Prostate gland (tissue), 2 donors: Measurements from ENCODE around the gene AURKB. TPM values are rescaled to one million over a fixed set of nuclear protein-coding genes. Genes with fewer than 3 reads are reported as not detected.
"Not testable (repeated sequence)": the region's sequence is repeated elsewhere in the genome, so short reads cannot be mapped to it uniquely, and the experiment has no call there.

Source experiments
- DNase-seq: peaks from one replicate; pipeline ENCODE4 v3.0.0-alpha.2; 2019; ENCODE audit warnings: low spot score
- H3K27ac ChIP-seq, 2 donors: fragments of 200-600 bp; sonication (generic); 2 replicates each; pipeline ENCODE4 v1.5.1; 2017 to 2019
- H3K27me3 ChIP-seq: fragments of 200-600 bp; sonication (generic); replicated peaks from 2 replicates; pipeline ENCODE4 v1.5.1; 2019; ENCODE audit not compliant: insufficient read depth
- H3K36me3 ChIP-seq, 2 donors: fragments of 200-600 bp; sonication (generic); 1 replicate in 1 of 2; 2 replicates in 1 of 2; pipeline versions ENCODE4 v1.5.1 to v1.8.1; 2017 to 2019
- H3K4me1 ChIP-seq: fragments of 200-600 bp; sonication (generic); replicated peaks from 2 replicates; pipeline ENCODE4 v1.5.1; 2019
- H3K4me3 ChIP-seq, 2 donors: fragments of 200-600 bp; sonication (generic); 2 replicates each; pipeline ENCODE4 v1.5.1; 2017 to 2019
- H3K9me3 ChIP-seq: fragments of 200-600 bp; sonication (generic); 2 replicates; pipeline ENCODE4 v1.5.1; 2017
- POLR2A ChIP-seq: fragments of 450-650 bp; IDR thresholded peaks from one replicate; pipeline ENCODE4 v1.6.1; 2016; ENCODE audit warnings: antibody characterized with exemption, mild to moderate bottlenecking
- POLR2AphosphoS5 ChIP-seq: sonication (generic); formaldehyde crosslinking; IDR thresholded peaks from one replicate; pipeline ENCODE4 v1.6.1; 2017; ENCODE audit warnings: antibody characterized with exemption
- WGBS: methylation state at CpG from one replicate; pipeline ENCODE4 v1.1.5; 2018; 5-methylcytosine and 5-hydroxymethylcytosine counted together
- intact Hi-C: fragments of 100-400 bp; cut with DNase I; formaldehyde crosslinking; loops from one replicate; pipeline ENCODE4 v1.14.2; 2022
- total RNA-seq, 2 donors: library from RNA; depleted of rRNA; stranded (reverse); fragments of >200 nt; gene quantifications; one replicate each; pipeline ENCODE4 v1.1.0, GENCODE V29; 2016
- TF ChIP-seq, protein P1 (sequence below), 4 experiments: fragments of 200-600 bp in 2 of 4; fragments of 450-650 bp in 2 of 4; sonication (generic) in 2 of 4; IDR thresholded peaks; 1 replicate in 3 of 4; 2 replicates in 1 of 4; pipeline ENCODE4 v1.5.1; 2016 to 2019; ENCODE audit warnings: antibody characterized with exemption in 4 of 4, mild to moderate bottlenecking in 2 of 4, moderate library complexity in 2 of 4

AURKB gene
- total RNA-seq, 2 donors from 2014 or later, result 2.1 to 6.6 TPM

- no peaks in the 10 kb centered on the region for H3K27me3 ChIP-seq
- H3K4me1 ChIP-seq, result no peaks in the 10 kb centered on the region
- no peaks in the 10 kb centered on the region for H3K9me3 ChIP-seq
- DNase-seq, result no peak
- 92% methylated on average over 11 of the region's 11 CpGs for WGBS
- intact Hi-C loops, result no loop called here
- TF ChIP-seq POLR2AphosphoS5 (no peak), POLR2A (no peak)
- TF ChIP-seq, protein P1, sequence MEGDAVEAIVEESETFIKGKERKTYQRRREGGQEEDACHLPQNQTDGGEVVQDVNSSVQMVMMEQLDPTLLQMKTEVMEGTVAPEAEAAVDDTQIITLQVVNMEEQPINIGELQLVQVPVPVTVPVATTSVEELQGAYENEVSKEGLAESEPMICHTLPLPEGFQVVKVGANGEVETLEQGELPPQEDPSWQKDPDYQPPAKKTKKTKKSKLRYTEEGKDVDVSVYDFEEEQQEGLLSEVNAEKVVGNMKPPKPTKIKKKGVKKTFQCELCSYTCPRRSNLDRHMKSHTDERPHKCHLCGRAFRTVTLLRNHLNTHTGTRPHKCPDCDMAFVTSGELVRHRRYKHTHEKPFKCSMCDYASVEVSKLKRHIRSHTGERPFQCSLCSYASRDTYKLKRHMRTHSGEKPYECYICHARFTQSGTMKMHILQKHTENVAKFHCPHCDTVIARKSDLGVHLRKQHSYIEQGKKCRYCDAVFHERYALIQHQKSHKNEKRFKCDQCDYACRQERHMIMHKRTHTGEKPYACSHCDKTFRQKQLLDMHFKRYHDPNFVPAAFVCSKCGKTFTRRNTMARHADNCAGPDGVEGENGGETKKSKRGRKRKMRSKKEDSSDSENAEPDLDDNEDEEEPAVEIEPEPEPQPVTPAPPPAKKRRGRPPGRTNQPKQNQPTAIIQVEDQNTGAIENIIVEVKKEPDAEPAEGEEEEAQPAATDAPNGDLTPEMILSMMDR (IDR thresholded peaks at IDR 0.05), result no peak
- H3K27ac ChIP-seq, result no peak overlapping the region
- H3K36me3 ChIP-seq, result no peaks in the 10 kb centered on the region
- no peak overlapping the region for H3K4me3 ChIP-seq
Observed at GRCh38 chr17:8254881-8255280, 44.5 kb upstream of the AURKB start.

GRCh38 chr17:8253801-8254200 lies 43.4 kb upstream of the AURKB start:
- Histone ChIP-seq H3K4me3 (no peak overlapping the region), H3K4me1 (no peaks in the 10 kb centered on the region), H3K27me3 (no peaks in the 10 kb centered on the region), H3K36me3 (no peaks in the 10 kb centered on the region), H3K27ac (no peak overlapping the region), H3K9me3 (no peaks in the 10 kb centered on the region)
- 43% methylated on average over 8 of the region's 8 CpGs for WGBS
- peak; percentile 42 for DNase-seq
- intact Hi-C loops, result no loop called here
- TF ChIP-seq POLR2AphosphoS5, result peak; percentile 28
- TF ChIP-seq POLR2A, result no peak
- TF ChIP-seq, protein P1 (IDR thresholded peaks at IDR 0.05), result peak in 3 of 4 experiments; percentile 33 to 36 (median 33)

- WGBS, result 91% methylated on average over 2 of the region's 2 CpGs
- H3K9me3 ChIP-seq, H3K36me3 ChIP-seq, H3K27me3 ChIP-seq, H3K4me3 ChIP-seq, DNase-seq, H3K4me1 ChIP-seq, intact Hi-C loops, H3K27ac ChIP-seq: not testable (repeated sequence)
Observed at GRCh38 chr17:8251411-8251810, 41.0 kb upstream of the AURKB start.

DNA sequence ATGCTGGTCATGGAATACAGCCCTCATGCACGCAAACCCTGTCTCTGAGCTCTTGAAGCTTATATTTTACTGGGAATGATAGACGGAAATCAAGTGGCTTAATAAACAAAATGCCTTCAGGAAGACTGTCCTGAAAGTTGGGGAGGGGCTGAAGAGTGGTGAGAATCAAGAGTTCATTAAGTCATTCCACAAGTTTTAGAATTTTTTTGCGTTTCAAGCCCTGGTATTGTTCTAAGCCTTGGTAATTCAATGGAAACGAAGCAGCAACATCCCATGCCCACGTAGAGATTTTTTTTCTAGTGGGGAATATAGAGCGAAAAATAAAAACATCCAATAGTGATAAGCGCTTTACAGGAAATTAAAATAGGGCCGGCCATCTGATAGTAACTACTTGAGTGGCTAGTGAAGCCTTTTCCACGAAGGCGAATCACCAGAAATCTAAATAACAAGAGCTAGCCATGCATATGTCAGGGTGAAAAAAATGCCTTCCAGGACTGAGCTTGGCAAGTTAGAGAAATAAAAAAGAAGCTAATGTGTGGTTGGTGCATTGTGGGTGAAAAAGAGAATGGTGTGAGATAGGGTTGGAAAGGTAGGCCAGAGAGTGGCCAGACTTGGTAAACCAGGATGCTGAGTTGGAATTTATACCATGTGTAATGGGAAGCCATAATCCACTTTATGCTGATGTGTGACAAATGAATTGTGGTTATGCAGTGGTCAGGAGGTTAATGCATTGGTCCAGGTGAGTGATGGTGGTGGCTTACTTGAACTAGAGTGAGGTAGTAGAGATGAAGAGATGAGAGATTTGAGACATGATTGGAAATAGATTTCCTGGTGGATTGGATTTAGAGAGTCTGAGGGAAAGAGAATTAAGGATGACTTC lies 39.5 kb upstream of the AURKB start:
- Histone ChIP-seq H3K4me3 (peak overlapping the region; percentile 59 to 62), H3K9me3 (no peaks in the 10 kb centered on the region), H3K27ac (peak overlapping the region; percentile 98 to 99), H3K36me3 (no peaks in the 10 kb centered on the region), H3K27me3 (no peaks in the 10 kb centered on the region), H3K4me1 (no peaks in the 10 kb centered on the region)
- TF ChIP-seq POLR2AphosphoS5 (no peak), POLR2A (no peak)
- TF ChIP-seq, protein P1 (IDR thresholded peaks at IDR 0.05), result no peak
- intact Hi-C loops, result loop anchor here (2.0 to 5.0 kb wide), 2 partner anchors 23 to 37 kb away; partner anchors contain the start of gene RANGRF
- no peak for DNase-seq
- WGBS, result 11% methylated on average over 10 of the region's 10 CpGs

DNA sequence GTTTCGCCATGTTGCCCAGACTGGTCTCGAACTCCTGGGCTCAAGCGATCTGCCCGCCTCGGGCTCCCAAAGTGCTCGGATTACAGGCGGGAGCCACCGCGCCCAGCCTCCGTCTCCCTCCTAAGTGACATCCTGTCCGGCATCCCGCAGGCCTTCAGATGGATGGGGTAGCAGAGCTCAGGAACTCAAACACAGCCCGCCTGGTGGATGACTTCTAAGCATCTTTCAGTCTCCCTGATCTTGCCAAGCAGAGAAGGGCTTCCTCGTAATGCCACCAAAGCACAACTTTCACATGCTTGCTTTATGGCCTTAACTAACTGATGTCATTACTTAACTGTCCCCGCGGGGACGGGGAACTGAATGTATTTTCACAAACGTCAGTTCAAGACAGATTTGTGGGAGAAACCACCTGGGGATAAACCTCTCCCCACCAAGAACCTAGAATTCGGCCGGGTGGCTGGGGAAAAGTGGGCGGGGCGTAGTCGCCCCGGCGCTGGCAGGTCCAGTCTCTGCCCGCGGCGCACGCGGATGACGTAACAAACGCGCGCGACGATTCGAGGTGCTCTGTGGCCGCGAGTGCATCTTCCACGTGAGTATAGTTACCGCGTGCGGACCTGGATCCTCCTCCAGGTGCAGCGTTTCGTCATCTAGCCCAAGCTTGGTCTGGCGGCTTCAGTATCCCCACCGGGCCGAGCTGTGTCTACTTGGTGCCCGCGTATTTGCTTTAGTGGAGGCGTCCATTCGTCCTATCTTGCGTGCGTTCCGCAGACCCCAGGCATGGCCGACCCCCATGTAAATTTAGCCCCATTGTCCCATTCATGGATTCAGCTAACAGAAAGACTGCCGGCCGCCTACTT lies 38.6 kb upstream of the AURKB start, which contains the start of gene PFAS:
TSS of gene PFAS (plus strand) at position 539 of the 857 bp plus-strand sequence. CDS start 4,649 bp downstream, outside the sequence.
- Histone ChIP-seq H3K4me3 (peak within 1 kb of the TSS; percentile 59 to 62), H3K9me3 (no peaks in the 10 kb centered on the region), H3K4me1 (no peaks in the 10 kb centered on the region), H3K36me3 (no peaks in the 10 kb centered on the region), H3K27ac (peak within 1 kb of the TSS; percentile 98 to 99), H3K27me3 (no peaks in the 10 kb centered on the region)
- DNase-seq, result peak; percentile 94
- WGBS, result under 1% methylated on average over 52 of the region's 58 CpGs
- TF ChIP-seq, protein P1 (IDR thresholded peaks at IDR 0.05), result peak in 2 of 4 experiments; percentile 4 to 13
- peak; percentile 70 for TF ChIP-seq POLR2A
- TF ChIP-seq POLR2AphosphoS5, result peak; percentile 96
- intact Hi-C loops, result loop anchor here (2.0 to 5.0 kb wide), 2 partner anchors 22 to 38 kb away; partner anchors contain the start of gene RANGRF
